Vagina (tissue), 2 donors: ENCODE results near the gene PHACTR3. TPM values are rescaled to one million over a fixed set of nuclear protein-coding genes. Genes with fewer than 3 reads are reported as not detected.
A peak's percentile ranks its signal among the peaks of the same experiment; 100 is the strongest.

Experiments used
- DNase-seq, 2 donors: peaks; one replicate each; pipeline ENCODE4 v3.0.0-alpha.2; 2017; ENCODE audit errors: extremely low spot score in 2 of 2
- H3K27ac ChIP-seq: fragments of 200-600 bp; sonication (generic); one replicate; pipeline ENCODE4 v1.5.1; 2019
- H3K27me3 ChIP-seq: fragments of 200-600 bp; sonication (generic); one replicate; pipeline ENCODE4 v1.5.1; 2019
- H3K36me3 ChIP-seq, 2 donors: fragments of 200-600 bp; sonication (generic); one replicate each; pipeline ENCODE4 v1.5.1; 2017 to 2019
- H3K4me1 ChIP-seq: fragments of 200-600 bp; sonication (generic); one replicate; pipeline ENCODE4 v1.5.1; 2019
- H3K4me3 ChIP-seq, 2 donors: fragments of 200-600 bp; sonication (generic); 1 replicate in 1 of 2; 2 replicates in 1 of 2; pipeline ENCODE4 v1.5.1; 2016 to 2019
- H3K9me3 ChIP-seq: fragments of 200-600 bp; sonication (generic); one replicate; pipeline ENCODE4 v1.5.1; 2019
- CTCF ChIP-seq, 3 experiments: fragments of 450-650 bp in 2 of 3; fragments of 200-600 bp in 1 of 3; sonication (generic) in 1 of 3; IDR thresholded peaks; one replicate each; pipeline ENCODE4 v1.5.1; 2017 to 2019; ENCODE audit warnings: antibody characterized with exemption in 3 of 3, mild to moderate bottlenecking in 2 of 3, moderate library complexity in 2 of 3
- POLR2A ChIP-seq, 2 donors: fragments of 450-650 bp; IDR thresholded peaks; one replicate each; pipeline ENCODE4 v1.6.1; 2017; ENCODE audit warnings: antibody characterized with exemption in 2 of 2, mild to moderate bottlenecking in 2 of 2, moderate library complexity in 2 of 2
- POLR2AphosphoS5 ChIP-seq, 2 donors: sonication (generic); formaldehyde crosslinking; IDR thresholded peaks; one replicate each; pipeline ENCODE4 v1.9.0; 2017; ENCODE audit warnings: antibody characterized with exemption in 2 of 2, mild to moderate bottlenecking in 2 of 2, low read depth in 1 of 2; ENCODE audit not compliant: insufficient read depth in 1 of 2
- intact Hi-C: fragments of 100-400 bp; cut with DNase I; formaldehyde crosslinking; loops from one replicate; pipeline ENCODE4 v1.15.1; 2023
- total RNA-seq: library from RNA; depleted of rRNA; stranded (reverse); fragments of >200 nt; gene quantifications from one replicate; pipeline ENCODE4 v1.2.3, GENCODE V29; 2016

The PHACTR3 gene
- total RNA-seq, 1 donor from 2014 or later: 8.3 TPM

- DNase-seq: peak in 1 of 2 donors; percentile 70
- intact Hi-C loops: no loop called here
- peak overlapping the region; percentile 13 for H3K27ac ChIP-seq
- H3K9me3 ChIP-seq: no peaks in the 10 kb centered on the region
- H3K36me3 ChIP-seq: no peaks in the 10 kb centered on the region
- no peak for TF ChIP-seq POLR2A (IDR thresholded peaks at IDR 0.05)
- no peak for TF ChIP-seq CTCF (IDR thresholded peaks at IDR 0.05)
- TF ChIP-seq POLR2AphosphoS5 (IDR thresholded peaks at IDR 0.05; ENCODE audit: insufficient read depth in 1 of 2, low read depth in 1 of 2): no peak
- H3K4me1 ChIP-seq: peaks cover 18% of the 10 kb centered on the region
- no peaks in the 10 kb centered on the region for H3K27me3 ChIP-seq
- H3K4me3 ChIP-seq: no peak overlapping the region
Observed at GRCh38 chr20:59825563-59825920, 221.2 kb downstream of the PHACTR3 start.

GRCh38 chr20:59825944-59826759 is 221.8 kb downstream of the PHACTR3 start:
- peak; percentile 85 to 95 for DNase-seq
- Histone ChIP-seq H3K36me3 (no peaks in the 10 kb centered on the region), H3K4me1 (peaks cover 13% of the 10 kb centered on the region), H3K27ac (peak overlapping the region; percentile 13), H3K4me3 (no peak overlapping the region), H3K27me3 (no peaks in the 10 kb centered on the region), H3K9me3 (no peaks in the 10 kb centered on the region)
- intact Hi-C loops: no loop called here
- TF ChIP-seq POLR2AphosphoS5 (IDR thresholded peaks at IDR 0.05; ENCODE audit: insufficient read depth in 1 of 2, low read depth in 1 of 2): peak in 1 of 2 donors; percentile 33
- TF ChIP-seq POLR2A (IDR thresholded peaks at IDR 0.05): no peak

- peak in 1 of 2 donors; percentile 67 for DNase-seq
- no peak overlapping the region for H3K4me3 ChIP-seq
- intact Hi-C loops: no loop called here
- TF ChIP-seq POLR2A (IDR thresholded peaks at IDR 0.05) (no peak), POLR2AphosphoS5 (IDR thresholded peaks at IDR 0.05; ENCODE audit: insufficient read depth in 1 of 2, low read depth in 1 of 2) (no peak), CTCF (IDR thresholded peaks at IDR 0.05) (no peak)
- peaks cover 19% of the 10 kb centered on the region for H3K4me1 ChIP-seq
- peak overlapping the region; percentile 39 for H3K27ac ChIP-seq
- no peaks in the 10 kb centered on the region for H3K36me3 ChIP-seq
- H3K9me3 ChIP-seq: no peaks in the 10 kb centered on the region
- H3K27me3 ChIP-seq: no peaks in the 10 kb centered on the region
Observed at GRCh38 chr20:59827138-59828056, 223.1 kb downstream of the PHACTR3 start.

- intact Hi-C loops: no loop called here
- H3K9me3 ChIP-seq: no peaks in the 10 kb centered on the region
- H3K4me1 ChIP-seq: peaks cover 19% of the 10 kb centered on the region
- H3K27ac ChIP-seq: no peak overlapping the region
- H3K27me3 ChIP-seq: no peaks in the 10 kb centered on the region
- TF ChIP-seq POLR2AphosphoS5 (IDR thresholded peaks at IDR 0.05; ENCODE audit: insufficient read depth in 1 of 2, low read depth in 1 of 2): no peak
- no peak for TF ChIP-seq POLR2A (IDR thresholded peaks at IDR 0.05)
- no peak for TF ChIP-seq CTCF (IDR thresholded peaks at IDR 0.05)
- H3K36me3 ChIP-seq: no peaks in the 10 kb centered on the region
- no peak overlapping the region for H3K4me3 ChIP-seq
- peak in 1 of 2 donors; percentile 84 for DNase-seq
Observed at GRCh38 chr20:59828125-59829053, 224.0 kb downstream of the PHACTR3 start.
